ENCODE measurements around the gene EMSY.

- no peak for TF ChIP-seq PAX5 (IDR thresholded peaks at IDR 0.05; ENCODE audit: insufficient read depth, low read length, severe bottlenecking)
- TF ChIP-seq POLR2A (IDR thresholded peaks at IDR 0.05; ENCODE audit: low read depth, low read length) = no peak
- no peak for TF ChIP-seq TAF1 (IDR thresholded peaks at IDR 0.05; ENCODE audit: low read depth, low read length)
These were observed 114.5 kb downstream of the EMSY start for GRCh38 chr11:76559346-76559745.
